H1 (cell line): ENCODE results near the gene SEH1L. TPM values are rescaled to one million over a fixed set of nuclear protein-coding genes. Genes with fewer than 3 reads are reported as not detected.

Source experiments
- CTCF ChIA-PET: fragments of 300-600 bp; sonication (Branson Sonifier 250); formaldehyde crosslinking; loops from one replicate; lab custom pipeline; 2021; ENCODE audit not compliant: partially characterized antibody; lab: Charles Lee
- POLR2A ChIA-PET: fragments of 300-600 bp; sonication (Branson Sonifier 250); formaldehyde crosslinking; loops from one replicate; lab custom pipeline; 2021; ENCODE audit warnings: inconsistent platforms; ENCODE audit not compliant: partially characterized antibody; lab: Charles Lee
- DNase-seq, 2 experiments: peaks; one replicate each; pipeline versions ENCODE4 v3.0.0 to v3.0.0-alpha.2; 2010 to 2022; ENCODE audit warnings: low spot score in 2 of 2, low read depth in 1 of 2, mixed read lengths in 1 of 2
- FAIRE-seq: peaks from 2 replicates; lab custom pipeline; 2011; peaks lifted over from hg19 to GRCh38; lab: Jason Lieb, UNC
- H2AFZ ChIP-seq: 2 replicates; pipeline ENCODE4 v1.8.1; 2012; ENCODE audit warnings: low read length, inconsistent platforms
- H2AK5ac ChIP-seq: 2 replicates; pipeline ENCODE4 v1.6.1; 2013; ENCODE audit warnings: low read depth, low read length
- H2BK120ac ChIP-seq: replicated peaks from 2 replicates; pipeline ENCODE3; 2013; ENCODE audit warnings: low read depth, low read length, inconsistent platforms
- H2BK12ac ChIP-seq: 2 replicates; pipeline ENCODE4 v1.6.1; 2013; ENCODE audit warnings: low read depth, low read length
- H2BK15ac ChIP-seq: 2 replicates; pipeline ENCODE4 v1.6.1; 2013; ENCODE audit warnings: low read length
- H2BK20ac ChIP-seq: 2 replicates; pipeline ENCODE4 v1.6.1; 2013; ENCODE audit warnings: low read length
- H2BK5ac ChIP-seq: 2 replicates; pipeline ENCODE4 v1.6.1; 2013; ENCODE audit warnings: low read depth, low read length
- H3K14ac ChIP-seq: 2 replicates; pipeline ENCODE4 v1.6.1; 2013; ENCODE audit warnings: inconsistent platforms; ENCODE audit not compliant: insufficient read length
- H3K18ac ChIP-seq: 2 replicates; pipeline ENCODE4 v1.6.1; 2013; ENCODE audit warnings: low read length; ENCODE audit errors: extremely low read depth
- H3K23ac ChIP-seq: 2 replicates; pipeline ENCODE4 v1.6.1; 2013; ENCODE audit warnings: inconsistent platforms; ENCODE audit not compliant: insufficient read length
- H3K23me2 ChIP-seq: 2 replicates; pipeline ENCODE4 v1.6.1; 2013; ENCODE audit warnings: low read depth, low read length
- H3K27ac ChIP-seq: 2 replicates; pipeline ENCODE4 v1.6.1; 2011; ENCODE audit warnings: low read depth, low read length, inconsistent platforms
- H3K27me3 ChIP-seq, 4 experiments: replicated peaks in 1 of 4; 1 replicate in 1 of 4; 2 replicates in 3 of 4; pipeline versions ENCODE4 v1.6.1 to v1.8.1; 2011 to 2013; ENCODE audit warnings: low read length in 3 of 4, mild to moderate bottlenecking in 3 of 4, inconsistent platforms in 2 of 4, mixed read lengths in 2 of 4, moderate library complexity in 1 of 4; ENCODE audit not compliant: control insufficient read depth in 3 of 4, insufficient read depth in 3 of 4; ENCODE audit errors: extremely low read depth in 1 of 4
- H3K36me3 ChIP-seq, 4 experiments: 2 replicates each; pipeline versions ENCODE4 v1.6.1 to v1.8.1; 2011 to 2013; ENCODE audit warnings: mild to moderate bottlenecking in 4 of 4, low read length in 3 of 4, moderate library complexity in 2 of 4, control low read depth in 1 of 4, inconsistent platforms in 1 of 4; ENCODE audit not compliant: insufficient read depth in 4 of 4, control insufficient read depth in 2 of 4
- H3K4ac ChIP-seq: replicated peaks from 2 replicates; pipeline ENCODE3; 2013; ENCODE audit warnings: low read length, low read depth, mixed read lengths, inconsistent platforms; ENCODE audit not compliant: insufficient read length
- H3K4me1 ChIP-seq, 4 experiments: replicated peaks in 1 of 4; 1 replicate in 1 of 4; 2 replicates in 3 of 4; pipeline versions ENCODE4 v1.6.1 to v1.8.1; 2011 to 2013; ENCODE audit warnings: low read length in 3 of 4, inconsistent platforms in 2 of 4, mixed read lengths in 1 of 4; ENCODE audit not compliant: insufficient read depth in 4 of 4, control insufficient read depth in 3 of 4
- H3K4me2 ChIP-seq, 2 experiments: 2 replicates each; pipeline versions ENCODE4 v1.6.1 to v1.8.1; 2011 to 2013; ENCODE audit warnings: low read depth in 2 of 2, low read length in 2 of 2, control low read depth in 1 of 2, inconsistent platforms in 1 of 2, mild to moderate bottlenecking in 1 of 2; ENCODE audit not compliant: insufficient read depth in 1 of 2
- H3K4me3 ChIP-seq, 4 experiments: fragments of 200-600, 300-600 bp in 1 of 4; sonication (generic), shearing (Covaris generic), sonication (Bioruptor Twin) in 1 of 4; 2 replicates each; pipeline versions ENCODE4 v1.5.1 to v1.8.1; 2011 to 2016; ENCODE audit warnings: low read length in 4 of 4, low read depth in 3 of 4, control low read depth in 2 of 4, inconsistent platforms in 2 of 4, mild to moderate bottlenecking in 2 of 4, mixed read lengths in 1 of 4, moderate library complexity in 1 of 4; ENCODE audit not compliant: insufficient read depth in 2 of 4; ENCODE audit errors: extremely low read depth in 1 of 4
- H3K56ac ChIP-seq: replicated peaks from 2 replicates; pipeline ENCODE3; 2013; ENCODE audit warnings: low read depth, mild to moderate bottlenecking, mixed read lengths, low read length, inconsistent platforms; ENCODE audit not compliant: insufficient read length
- H3K79me1 ChIP-seq: 2 replicates; pipeline ENCODE4 v1.6.1; 2013; ENCODE audit warnings: low read depth, low read length, control low read depth
- H3K79me2 ChIP-seq, 2 experiments: 2 replicates each; pipeline versions ENCODE4 v1.6.1 to v1.8.1; 2012 to 2013; ENCODE audit warnings: low read length in 2 of 2, mild to moderate bottlenecking in 2 of 2, inconsistent platforms in 1 of 2; ENCODE audit not compliant: insufficient read depth in 2 of 2, control insufficient read depth in 1 of 2
- H3K9ac ChIP-seq, 4 experiments: replicated peaks in 1 of 4; 1 replicate in 1 of 4; 2 replicates in 3 of 4; pipeline versions ENCODE4 v1.6.1 to v1.8.1; 2011 to 2013; ENCODE audit warnings: low read depth in 3 of 4, low read length in 3 of 4, control low read depth in 2 of 4, mild to moderate bottlenecking in 2 of 4, moderate library complexity in 2 of 4, inconsistent platforms in 1 of 4; ENCODE audit errors: extremely low read depth in 1 of 4
- H3K9me3 ChIP-seq, 2 experiments: 2 replicates each; pipeline versions ENCODE4 v1.6.1 to v1.8.1; 2012 to 2013; ENCODE audit warnings: mild to moderate bottlenecking in 2 of 2, moderate library complexity in 2 of 2, control low read depth in 1 of 2, inconsistent platforms in 1 of 2, low read depth in 1 of 2, low read length in 1 of 2, mixed read lengths in 1 of 2; ENCODE audit not compliant: insufficient read depth in 2 of 2
- H4K20me1 ChIP-seq, 2 experiments: replicated peaks in 1 of 2; 2 replicates each; pipeline versions ENCODE3 to v1.8.1; 2011 to 2013; ENCODE audit warnings: inconsistent platforms in 2 of 2, low read length in 2 of 2, mild to moderate bottlenecking in 1 of 2; ENCODE audit not compliant: insufficient read depth in 2 of 2, control insufficient read depth in 1 of 2
- H4K5ac ChIP-seq: 2 replicates; pipeline ENCODE4 v1.6.1; 2013; ENCODE audit warnings: low read length, low read depth, mixed read lengths, inconsistent platforms; ENCODE audit not compliant: insufficient read length
- H4K8ac ChIP-seq: 2 replicates; pipeline ENCODE4 v1.8.0; 2013; ENCODE audit warnings: mild to moderate bottlenecking, moderate library complexity, low read length, inconsistent platforms; ENCODE audit not compliant: insufficient read depth; ENCODE audit errors: extremely low read depth
- H4K91ac ChIP-seq: replicated peaks from 2 replicates; pipeline ENCODE3; 2013; ENCODE audit warnings: low read length, mixed read lengths, inconsistent platforms; ENCODE audit not compliant: insufficient read length
- CEBPB ChIP-seq: IDR thresholded peaks from 2 replicates; pipeline ENCODE4 v1.6.1; 2012; ENCODE audit warnings: low read depth, low read length
- SP4 ChIP-seq: IDR thresholded peaks from 2 replicates; pipeline ENCODE4 v1.6.1; 2012; ENCODE audit warnings: low read length, inconsistent platforms
- WGBS, 2 experiments: shearing (Covaris generic) in 1 of 2; methylation state at CpG; one replicate each; pipeline versions ENCODE4 v1.1.6 to v1.1.7; 2013 to 2015; ENCODE audit warnings: low lambda C conversion rate in 2 of 2, mixed read lengths in 2 of 2, inconsistent platforms in 1 of 2, low coverage in 1 of 2, missing lambda C conversion rate in 1 of 2; ENCODE audit not compliant: insufficient replicate concordance in 2 of 2, insufficient coverage in 1 of 2, insufficient read length in 1 of 2; ENCODE audit errors: extremely low coverage in 1 of 2, missing lambda C conversion rate in 1 of 2; 5-methylcytosine and 5-hydroxymethylcytosine counted together
- polyA plus RNA-seq, 7 experiments: library from polyadenylated mRNA; depleted of rRNA in 3 of 7; stranded (reverse) in 5 of 7; unstranded in 2 of 7; fragments of >200 nt in 5 of 7; fragments of 200-250 nt in 2 of 7; gene quantifications; 1 replicate in 5 of 7; 2 replicates in 1 of 7; 4 replicates in 1 of 7; pipeline versions ENCODE4 v1.2.1 to v1.2.3, GENCODE V29; 2011 to 2013; ENCODE audit warnings: missing spikeins in 2 of 7, mixed read lengths in 2 of 7
- total RNA-seq: library from RNA; stranded (reverse); fragmentation: NEBNext Ultra II Directional; extraction: Animal tissue kit (Norgen Biotek cat#: 25700); gene quantifications from 2 replicates; pipeline ENCODE4 v1.2.1, GENCODE V29; 2021

Gene SEH1L
- total and polyA plus RNA-seq, 2 of the 8 experiments (the other 6 are each of a cell fraction or from before 2014, with no cell fraction given) = 41.7 to 96.7 TPM

DNA sequence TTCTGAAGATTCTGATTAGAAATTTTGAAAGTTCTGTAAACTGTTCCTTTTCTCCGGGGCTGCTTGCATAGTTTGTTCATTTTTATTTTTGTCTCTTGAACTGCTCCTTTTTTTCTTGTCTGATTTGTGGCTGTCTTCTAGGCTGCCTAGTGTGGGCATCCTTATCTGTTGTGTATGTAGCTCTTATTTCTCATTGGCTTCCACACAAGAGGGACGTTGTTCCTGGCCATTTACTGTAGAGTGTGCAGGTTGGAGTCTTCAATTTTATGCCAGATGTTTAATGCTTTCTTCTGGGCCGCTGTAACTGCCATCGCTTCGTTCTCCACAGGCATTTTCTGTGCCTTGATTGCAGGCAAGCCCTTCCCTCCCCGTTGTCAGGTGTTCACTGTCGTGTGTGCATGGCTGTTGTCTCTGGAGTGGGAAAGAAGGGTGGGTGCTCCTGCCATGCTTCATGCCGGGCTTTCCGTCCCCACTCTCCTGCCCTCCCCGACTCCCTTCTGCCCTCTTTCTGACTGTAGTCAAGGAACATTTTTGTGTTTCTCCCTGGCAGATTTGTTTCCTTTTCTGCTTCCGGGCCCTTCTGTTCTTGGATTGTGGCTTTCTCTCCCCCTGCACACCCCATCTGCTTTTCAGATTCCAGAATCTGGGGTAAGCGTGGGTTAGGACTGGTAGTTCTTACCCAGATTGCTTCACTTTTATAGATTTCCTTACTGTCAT, 58.9 kb downstream of the SEH1L start:
- Histone ChIP-seq H3K79me2 (peaks cover 0 to 5% of the 10 kb centered on the region in 2 experiments; a peak in 1 of 4 replicates), H3K56ac (no peak overlapping the region), H3K14ac (no peak overlapping the region), H3K23ac (no peak overlapping the region), H3K4me2 (no peak overlapping the region), H3K27ac (no peak overlapping the region), H3K79me1 (peaks cover 10% of the 10 kb centered on the region), H3K9me3 (no peaks in the 10 kb centered on the region), H3K27me3 (no peaks in the 10 kb centered on the region), H3K23me2 (0 out of 2 replicates have a peak, but pooled peaks cover 1% of the 10 kb centered on the region), H2BK120ac (no peak overlapping the region), H3K9ac (no peak overlapping the region), H4K8ac (no peak overlapping the region), H2BK5ac (no peak overlapping the region), H3K36me3 (peaks cover 0 to 17% (median 11%) of the 10 kb centered on the region in 4 experiments; a peak in 4 of 8 replicates), H4K20me1 (peaks cover 4 to 7% of the 10 kb centered on the region in 2 experiments), H3K4me3 (no peak overlapping the region), H2AFZ (no peak overlapping the region), H4K5ac (no peak overlapping the region), H3K18ac (no peak overlapping the region), H2BK20ac (no peak overlapping the region), H2AK5ac (no peak overlapping the region), H4K91ac (no peak overlapping the region), H3K4me1 (no peaks in the 10 kb centered on the region), H2BK12ac (no peak overlapping the region), H2BK15ac (no peak overlapping the region), H3K4ac (no peak overlapping the region)
- ChIA-PET CTCF (interaction anchor here (0.7 kb wide), 1 partner anchor 113 kb away, joined by 3 read pairs; no protein-coding TSS in a partner anchor), POLR2A (no interaction called here)
- FAIRE-seq (no peak), DNase-seq (no peak)
- WGBS, 2 experiments = 90% methylated on average over 12 of the region's 12 CpGs; no CpG with 5 or more reads in 1 of the 2 experiments
- TF ChIP-seq SP4 (no peak), CEBPB (no peak)
